HepG2 (cell line): ENCODE measurements around the gene WNT7B. TPM values are rescaled to one million over a fixed set of nuclear protein-coding genes. Genes with fewer than 3 reads are reported as not detected.

Experiments
- ATAC-seq: fragments of 200-7000 bp; cut with Tn5 transposase; 3 replicates; pipeline ENCODE4 v1.9.1; 2020; ENCODE audit warnings: mild to moderate bottlenecking, moderate library complexity
- BruUV-seq: library from RNA; stranded (reverse); fragments of 400-500 nt; replicated peaks from 2 replicates; lab custom pipeline; 2021; lab: Mats Ljungman, UMichigan
- CTCF ChIA-PET: fragments of 300-600 bp; formaldehyde crosslinking; extraction: SDS; loops from one replicate; lab custom pipeline; 2021; ENCODE audit warnings: low total read pairs, inconsistent platforms, low intra/inter-chr PET ratio; lab: Yijun Ruan, JAX
- POLR2A ChIA-PET: fragments of 350-600 bp; sonication (Branson Sonifier 250); formaldehyde crosslinking; loops from one replicate; lab custom pipeline; 2020; ENCODE audit warnings: antibody characterized with exemption, inconsistent platforms; lab: Yijun Ruan, JAX
- DNase-seq: peaks from one replicate; pipeline ENCODE4 v3.0.0-alpha.2; 2015; ENCODE audit warnings: low spot score
- FAIRE-seq: peaks from 3 replicates; lab custom pipeline; 2011; peaks lifted over from hg19 to GRCh38; lab: Jason Lieb, UNC
- H2AFZ ChIP-seq: one replicate; pipeline ENCODE4 v1.6.1; 2011; ENCODE audit warnings: low read length, inconsistent platforms
- H3K27ac ChIP-seq: fragments of 300-600 bp; 3 replicates; pipeline ENCODE4 v1.8.0; 2011; ENCODE audit warnings: mixed run types, mild to moderate bottlenecking, mixed read lengths, low read length, inconsistent platforms; ENCODE audit not compliant: insufficient read depth; ENCODE audit errors: extremely low read length
- H3K27me3 ChIP-seq, 2 experiments: fragments of 200-600 bp in 1 of 2; 2 replicates in 1 of 2; 3 replicates in 1 of 2; pipeline versions ENCODE4 v1.6.0 to v1.8.0; 2011; ENCODE audit warnings: low read length in 2 of 2, mild to moderate bottlenecking in 2 of 2, moderate library complexity in 2 of 2, inconsistent platforms in 1 of 2; ENCODE audit not compliant: insufficient read depth in 2 of 2, control insufficient read depth in 1 of 2
- H3K36me3 ChIP-seq, 2 experiments: fragments of 200-600 bp in 1 of 2; replicated peaks in 1 of 2; 2 replicates in 1 of 2; 3 replicates in 1 of 2; pipeline versions ENCODE4 v1.5.1 to v1.8.0; 2011; ENCODE audit warnings: low read length in 2 of 2, inconsistent platforms in 1 of 2; ENCODE audit not compliant: insufficient read depth in 2 of 2, control insufficient read depth in 1 of 2
- H3K4me1 ChIP-seq: 2 replicates; pipeline ENCODE4 v1.5.1; 2012; ENCODE audit warnings: low read length, inconsistent platforms; ENCODE audit not compliant: insufficient read depth
- H3K4me2 ChIP-seq: 2 replicates; pipeline ENCODE4 v1.6.0; 2011; ENCODE audit warnings: low read depth, low read length, inconsistent platforms
- H3K4me3 ChIP-seq, 3 experiments: fragments of 200-600 bp in 1 of 3; sonication (generic), shearing (Covaris generic) in 1 of 3; replicated peaks in 1 of 3; 2 replicates each; pipeline ENCODE4 v1.5.1; 2011 to 2016; ENCODE audit warnings: low read length in 3 of 3, inconsistent platforms in 2 of 3, low read depth in 2 of 3, mild to moderate bottlenecking in 2 of 3, control low read depth in 1 of 3, mixed read lengths in 1 of 3; ENCODE audit not compliant: insufficient read depth in 1 of 3
- H3K79me2 ChIP-seq: one replicate; pipeline ENCODE4 v1.6.1; 2011; ENCODE audit warnings: low read length, inconsistent platforms; ENCODE audit not compliant: insufficient read depth
- H3K9ac ChIP-seq: 2 replicates; pipeline ENCODE4 v1.6.0; 2011; ENCODE audit warnings: mild to moderate bottlenecking, low read depth, low read length, inconsistent platforms; ENCODE audit not compliant: insufficient read depth
- H3K9me3 ChIP-seq: 2 replicates; pipeline ENCODE4 v1.5.1; 2012; ENCODE audit warnings: mild to moderate bottlenecking, low read length
- H4K20me1 ChIP-seq: 2 replicates; pipeline ENCODE4 v1.6.0; 2011; ENCODE audit warnings: inconsistent platforms, mild to moderate bottlenecking, low read length, moderate library complexity; ENCODE audit not compliant: insufficient read depth
- EZH2 ChIP-seq: conservative IDR thresholded peaks from 2 replicates; pipeline ENCODE4 v1.6.1; 2012; ENCODE audit warnings: mild to moderate bottlenecking, low read depth, low read length, moderate library complexity
- HNRNPLL ChIP-seq: fragments of 200-400 bp; formaldehyde crosslinking; IDR thresholded peaks from 2 replicates; pipeline ENCODE4 v1.6.1; 2017; ENCODE audit warnings: mild to moderate bottlenecking, low read depth, low read length; ENCODE audit not compliant: poor library complexity, severe bottlenecking
- KAT2B ChIP-seq: fragments of 150-350 bp; IDR thresholded peaks from 2 replicates; pipeline ENCODE4 v1.6.1; 2014; ENCODE audit warnings: low read depth, low read length, borderline replicate concordance
- PCBP1 ChIP-seq: fragments of 200-400 bp; formaldehyde crosslinking; IDR thresholded peaks from 2 replicates; pipeline ENCODE4 v1.6.1; 2017; ENCODE audit warnings: mild to moderate bottlenecking, low read depth, low read length, borderline replicate concordance
- RBM39 ChIP-seq: fragments of 200-400 bp; formaldehyde crosslinking; IDR thresholded peaks from one replicate; pipeline ENCODE4 v1.6.1; 2018; ENCODE audit warnings: antibody characterized with exemption, mild to moderate bottlenecking, low read depth, low read length; ENCODE audit not compliant: poor library complexity, severe bottlenecking
- ZHX1 ChIP-seq: sonication (generic); formaldehyde crosslinking; IDR thresholded peaks from 2 replicates; pipeline ENCODE4 v1.8.1; 2022; ENCODE audit warnings: low read depth, mild to moderate bottlenecking, missing genetic modification reagents
- ZNF350 ChIP-seq: sonication (generic); formaldehyde crosslinking; IDR thresholded peaks from 2 replicates; pipeline ENCODE4 v1.4.0; 2020; ENCODE audit warnings: mild to moderate bottlenecking, low read depth, missing genetic modification reagents, borderline replicate concordance
- ZNF577 ChIP-seq: sonication (generic); formaldehyde crosslinking; IDR thresholded peaks from 2 replicates; pipeline ENCODE4 v1.4.0; 2020; ENCODE audit warnings: mild to moderate bottlenecking, low read depth, missing genetic modification reagents, borderline replicate concordance
- WGBS: methylation state at CpG from one replicate; pipeline ENCODE4 v1.1.6; 2017; ENCODE audit warnings: low lambda C conversion rate; 5-methylcytosine and 5-hydroxymethylcytosine counted together
- in situ Hi-C: cut with HindIII; loops from 2 replicates; pipeline ENCODE4 v1.10.0; 2017; ENCODE audit warnings: low pct_unique_long_range_greater_than_20kb; ENCODE audit not compliant: extremely low pct_ligation_motif_present
- intact Hi-C: fragments of 100-400 bp; cut with micrococcal nuclease; formaldehyde crosslinking; loops from one replicate; pipeline ENCODE4 v1.10.0; 2022; ENCODE audit not compliant: unreplicated experiment
- polyA plus RNA-seq, 8 experiments: library from polyadenylated mRNA; depleted of rRNA in 3 of 8; stranded (reverse) in 7 of 8; unstranded in 1 of 8; fragments of >200 nt; fragmentation: Illumina TruSeq in 4 of 8; extraction: Trizol in 4 of 8; gene quantifications; 2 replicates each; pipeline versions ENCODE4 v1.2.1 to v1.2.3, GENCODE V29; 2011 to 2016; ENCODE audit warnings: low read depth in 4 of 8, missing spikeins in 1 of 8, mixed read lengths in 1 of 8; ENCODE audit not compliant: insufficient read depth in 1 of 8
- total RNA-seq, 5 experiments: library from RNA; depleted of rRNA; stranded (reverse); fragments of >200 nt; fragmentation: Illumina TruSeq; extraction: Trizol; gene quantifications; 2 replicates each; pipeline ENCODE4 v1.2.3, GENCODE V29; 2016; ENCODE audit warnings: low read depth in 1 of 5

WNT7B gene
- total and polyA plus RNA-seq, 2 of the 13 experiments (the other 11 are each of a cell fraction or from before 2014, with no cell fraction given) = 0.09 TPM; not detected in 1

GRCh38 chr22:45880716-45881523 lies 96.0 kb downstream of the WNT7B start:
- intact Hi-C loops (no loop called here), in situ Hi-C loops (no loop called here)
- Histone ChIP-seq H3K9me3 (no peaks in the 10 kb centered on the region), H3K27me3 (peaks cover 21 to 84% of the 10 kb centered on the region in 2 experiments), H3K9ac (no peak overlapping the region), H3K4me1 (0 out of 2 replicates have a peak, but pooled peaks cover 8% of the 10 kb centered on the region), H3K4me2 (peak overlapping the region; percentile 47; the same call in 1 of the 2 replicates), H3K27ac (no peak overlapping the region), H3K4me3 (peak overlapping the region in 2 of 3 experiments; percentile 21 to 37; a peak in 3 of 6 replicates), H3K36me3 (no peaks in the 10 kb centered on the region), H2AFZ (no peak overlapping the region), H4K20me1 (no peaks in the 10 kb centered on the region), H3K79me2 (no peaks in the 10 kb centered on the region)
- POLR2A ChIA-PET = no interaction called here
- WGBS = 0% methylated on average over 4 of the region's 49 CpGs
- TF ChIP-seq HNRNPLL = peak; percentile 56
- peak; percentile 41; the same call in 1 of the 2 replicates for TF ChIP-seq EZH2
- no peak for TF ChIP-seq ZNF577
- no peak for DNase-seq
- FAIRE-seq = no peak
- peak; percentile 48 for ATAC-seq
- BruUV-seq = no TSS peak
- CTCF ChIA-PET = no interaction called here

DNA sequence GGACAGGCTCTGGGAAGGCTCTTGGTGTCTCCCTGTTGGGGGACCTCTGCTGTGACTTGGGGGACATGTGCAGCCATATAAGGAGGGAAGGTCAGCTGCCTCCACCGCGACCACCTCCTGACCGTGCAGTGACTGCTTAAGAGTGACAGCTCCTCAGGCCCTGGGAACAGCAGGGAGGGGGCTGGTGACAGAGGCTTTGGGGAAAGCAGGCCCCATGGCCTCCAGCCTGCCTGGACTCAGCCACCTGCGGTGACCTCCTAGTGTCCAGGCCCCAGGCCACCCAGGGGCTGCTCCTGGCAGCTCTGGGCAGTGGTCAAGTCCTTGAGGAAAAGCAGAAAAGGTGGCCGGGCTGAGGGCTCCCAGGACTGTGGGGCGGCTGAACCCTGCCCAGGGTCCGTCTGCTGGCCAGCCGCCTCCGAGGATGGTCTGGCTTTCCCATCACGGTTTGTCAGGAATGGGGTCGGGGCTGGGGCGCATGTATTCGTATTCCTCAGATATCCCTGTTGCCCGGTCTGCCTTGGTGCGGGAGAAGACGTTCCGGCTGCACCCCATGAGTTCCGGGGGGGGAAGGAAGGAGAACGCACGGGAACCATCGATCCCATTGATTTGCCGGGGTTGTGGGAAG lies 96.8 kb downstream of the WNT7B start:
- Histone ChIP-seq H3K4me3 (peak overlapping the region in 1 of 3 experiments; percentile 37; a peak in 1 of 6 replicates), H3K4me2 (peak overlapping the region; percentile 47; the same call in 1 of the 2 replicates), H3K27me3 (peaks cover 21 to 84% of the 10 kb centered on the region in 2 experiments), H3K27ac (no peak overlapping the region), H3K79me2 (no peaks in the 10 kb centered on the region), H3K36me3 (no peaks in the 10 kb centered on the region), H4K20me1 (no peaks in the 10 kb centered on the region), H2AFZ (no peak overlapping the region), H3K9me3 (no peaks in the 10 kb centered on the region), H3K4me1 (0 out of 2 replicates have a peak, but pooled peaks cover 8% of the 10 kb centered on the region), H3K9ac (no peak overlapping the region)
- no peak for FAIRE-seq
- BruUV-seq = no TSS peak
- no peak for DNase-seq
- CTCF ChIA-PET = no interaction called here
- in situ Hi-C loops (no loop called here), intact Hi-C loops (no loop called here)
- POLR2A ChIA-PET = no interaction called here
- 24% methylated on average over 17 of the region's 22 CpGs for WGBS
- ATAC-seq = no peak
- TF ChIP-seq ZNF350 (CRISPR knock-in tag) = no peak
- peak; percentile 29; the same call in 1 of the 2 replicates for TF ChIP-seq KAT2B
- TF ChIP-seq EZH2 = peak; percentile 75; the same call in 1 of the 2 replicates
- TF ChIP-seq ZHX1 (CRISPR knock-in tag) = no peak
- TF ChIP-seq RBM39 = no peak
- TF ChIP-seq PCBP1 = 0 out of 2 replicates have a peak, but pooled peaks have one; percentile 42
